GM12874 (cell line): ENCODE measurements around the gene TMEM143.
A peak's percentile ranks its signal among the peaks of the same experiment; 100 is the strongest.

Experiments used
- CTCF ChIP-seq: IDR thresholded peaks from 2 replicates; pipeline ENCODE4 v1.5.1; 2011; ENCODE audit warnings: low read depth, mild to moderate bottlenecking, control low read depth, low read length, moderate library complexity; ENCODE audit not compliant: insufficient read depth

The TMEM143 gene

GRCh38 chr19:48362716-48363499, 832 bp downstream of the TMEM143 start:
- no peak for TF ChIP-seq CTCF

DNA sequence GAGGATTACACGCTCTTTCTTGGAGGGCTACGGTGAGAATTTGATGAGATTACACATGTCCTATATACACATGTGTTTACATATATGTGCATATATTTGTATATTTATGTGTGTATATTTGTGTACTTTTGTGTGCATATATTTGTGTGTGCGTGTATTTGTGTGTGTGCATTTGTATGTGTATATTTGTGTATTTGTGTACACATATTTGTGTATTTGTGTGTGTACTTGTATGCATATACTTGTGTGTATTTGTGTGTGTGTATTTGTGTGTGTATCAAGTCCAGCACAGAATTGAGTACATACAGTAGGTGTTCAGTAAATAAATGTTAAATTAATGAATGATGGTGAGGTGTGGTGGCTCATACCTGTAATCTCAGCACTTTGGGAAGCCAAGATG, 1.8 kb downstream of the TMEM143 start:
- TF ChIP-seq CTCF: no peak

DNA sequence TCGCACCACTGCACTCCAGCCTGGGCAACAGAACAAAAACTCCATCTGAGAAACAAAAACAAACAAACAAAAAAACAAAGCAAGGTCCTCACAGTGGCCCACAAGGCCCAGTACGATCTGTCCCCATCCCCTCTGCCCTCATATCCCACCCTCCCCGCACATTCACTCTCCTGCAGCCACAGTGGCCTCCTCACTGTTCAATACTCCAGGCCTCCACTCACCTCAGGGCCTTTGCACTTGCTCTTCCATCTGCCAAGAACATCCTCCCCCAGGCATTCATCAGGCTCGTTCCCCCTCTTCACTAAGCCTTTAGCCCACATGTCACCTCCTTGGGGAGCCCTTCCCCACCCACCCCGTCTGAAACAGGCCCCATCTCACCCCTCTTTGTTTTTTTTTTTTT, 4.6 kb downstream of the TMEM143 start:
- TF ChIP-seq CTCF: no peak

DNA sequence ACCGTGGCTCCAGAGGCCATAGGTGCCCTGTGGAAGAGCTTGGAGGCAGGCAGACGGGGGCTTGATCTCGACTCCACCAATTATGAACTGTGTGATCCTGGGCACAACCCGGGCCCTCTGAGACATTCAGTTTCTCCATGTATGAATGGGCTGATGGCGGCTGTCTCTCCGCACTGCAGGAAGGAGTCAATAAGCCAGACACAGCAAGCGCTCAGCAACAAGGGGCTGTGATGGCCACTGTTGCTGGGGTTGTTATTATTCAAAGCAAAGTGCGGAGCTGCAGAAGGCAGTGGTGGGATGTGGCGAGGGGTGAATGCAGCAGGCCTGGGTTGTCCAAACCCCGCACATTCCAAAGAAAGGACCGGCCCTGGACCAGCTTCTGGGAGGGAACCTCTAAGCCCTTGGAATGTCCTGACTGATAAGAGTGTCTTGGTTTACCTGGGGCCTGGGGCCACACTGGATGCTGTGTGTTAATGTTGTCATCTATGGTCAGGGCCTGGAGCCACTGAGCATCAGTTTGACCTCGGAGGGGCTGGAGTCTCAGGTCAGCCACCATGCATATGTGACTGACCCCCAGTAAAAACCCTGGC, 8.3 kb downstream of the TMEM143 start:
- TF ChIP-seq CTCF: no peak

- no peak for TF ChIP-seq CTCF
These were observed 9.3 kb downstream of the TMEM143 start for GRCh38 chr19:48354332-48354992.

DNA sequence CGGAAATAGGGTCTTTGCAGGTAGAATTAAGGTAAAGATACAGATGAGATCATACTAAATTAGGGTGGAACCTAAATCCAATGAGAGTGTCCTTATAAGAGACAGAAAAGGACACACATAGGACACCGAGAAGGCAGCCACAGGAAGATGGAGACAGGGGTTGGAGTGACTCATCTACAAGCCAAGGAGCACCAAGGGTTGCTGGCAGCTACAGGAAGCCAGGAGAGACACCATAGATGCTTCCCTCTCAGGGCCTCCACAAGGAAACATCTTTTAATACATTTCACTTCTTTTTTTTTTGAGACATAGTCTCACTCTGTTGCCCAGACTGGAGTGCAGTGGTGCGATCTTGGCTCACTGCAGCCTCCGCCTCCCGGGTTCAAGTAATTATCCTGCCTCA, 10.1 kb downstream of the TMEM143 start:
- TF ChIP-seq CTCF: no peak

DNA sequence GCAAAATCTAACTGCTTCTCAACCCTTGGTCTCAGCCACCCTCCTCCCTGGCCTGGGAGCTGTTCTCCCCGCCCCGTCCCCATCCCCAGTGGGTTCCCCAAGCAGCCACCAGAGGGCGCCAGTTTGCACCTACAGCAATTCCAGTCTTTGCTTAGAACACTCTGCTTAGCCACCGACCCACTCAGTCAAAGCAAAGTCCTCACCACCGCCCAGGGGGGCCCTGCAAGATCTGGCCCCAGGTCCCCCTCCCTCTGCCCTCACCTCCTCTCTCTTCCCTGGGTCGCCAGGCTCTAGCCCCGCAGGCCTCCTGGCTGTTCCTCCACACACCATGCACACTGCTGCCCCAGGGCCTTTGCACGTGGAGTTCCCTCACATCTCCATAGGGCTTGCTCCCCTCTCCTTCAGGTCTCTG, 12.4 kb downstream of the TMEM143 start:
- TF ChIP-seq CTCF: peak; percentile 93
